ENCODE measurements around the gene ZCWPW1. TPM values are rescaled to one million over a fixed set of nuclear protein-coding genes. Genes with fewer than 3 reads are reported as not detected.

Gene ZCWPW1
- total RNA-seq, 2 donors from 2014 or later, result 2.9 to 3.5 TPM

Other genes starting within 250 kb of the ZCWPW1 start
- gene PVRIG, start 208.8 kb downstream of the ZCWPW1 start, total RNA-seq, result under 1 TPM; 0.42 to 0.67 TPM
- gene SPDYE3, start 121.0 kb downstream of the ZCWPW1 start, total RNA-seq, result not detected
- 10 to 100 TPM; 17.7 to 32.5 TPM for gene PILRB, start 70.6 kb downstream of the ZCWPW1 start, total RNA-seq
- 10 to 100 TPM in 1 of 2 donors, 1 to 10 TPM in 1; 5.9 to 15.3 TPM for gene PILRA, start 55.2 kb downstream of the ZCWPW1 start, total RNA-seq
- 10 to 100 TPM; 19.8 to 21.8 TPM for gene MEPCE, start 1.1 kb upstream of the ZCWPW1 start, total RNA-seq
- 10 to 100 TPM; 16.7 to 23.9 TPM for gene PPP1R35, start 7.8 kb upstream of the ZCWPW1 start, total RNA-seq
- gene SPACDR, start 35.6 kb upstream of the ZCWPW1 start, total RNA-seq, result under 1 TPM in 1 of 2 donors, not detected in 1; 0.62 TPM
- 10 to 100 TPM; 25.3 to 29.1 TPM for gene TSC22D4, start 50.5 kb upstream of the ZCWPW1 start, total RNA-seq
- gene NYAP1, start 55.2 kb upstream of the ZCWPW1 start, total RNA-seq, result 1 to 10 TPM in 1 of 2 donors, under 1 TPM in 1; 0.86 to 1.4 TPM
- gene AGFG2, start 110.5 kb upstream of the ZCWPW1 start, total RNA-seq, result 10 to 100 TPM; 18.8 to 20.4 TPM
- gene SAP25, start 145.2 kb upstream of the ZCWPW1 start, total RNA-seq, result 1 to 10 TPM; 2.8 to 5.0 TPM
- gene LRCH4, start 157.4 kb upstream of the ZCWPW1 start, total RNA-seq, result 10 to 100 TPM; 28.5 to 30.7 TPM
- under 1 TPM; 0.14 to 0.51 TPM for gene FBXO24, start 157.6 kb upstream of the ZCWPW1 start, total RNA-seq
- gene PCOLCE, start 173.7 kb upstream of the ZCWPW1 start, total RNA-seq, result 100 to 1,000 TPM in 1 of 2 donors, 10 to 100 TPM in 1; 79.5 to 230 TPM
- 10 to 100 TPM; 10.8 to 16.3 TPM for gene MOSPD3, start 183.8 kb upstream of the ZCWPW1 start, total RNA-seq
- gene TFR2, start 212.8 kb upstream of the ZCWPW1 start, total RNA-seq, result under 1 TPM; 0.57 to 0.83 TPM
- gene ACTL6B, start 227.7 kb upstream of the ZCWPW1 start, total RNA-seq, result not detected
- gene GNB2, start 245.0 kb upstream of the ZCWPW1 start, total RNA-seq, result 100 to 1,000 TPM; 173 to 199 TPM